K562 (cell line): ENCODE data around the gene MAPKAPK2. TPM values are rescaled to one million over a fixed set of nuclear protein-coding genes. Genes with fewer than 3 reads are reported as not detected.

Experiments used
- ATAC-seq: fragments of 200-7000 bp; cut with Tn5 transposase; 3 replicates; pipeline ENCODE4 v1.9.1; 2020; ENCODE audit warnings: moderate library complexity
- BruUV-seq: library from RNA; stranded (reverse); fragments of 400-500 nt; replicated peaks from 2 replicates; lab custom pipeline; 2021; lab: Mats Ljungman, UMichigan
- CTCF ChIA-PET: fragments of 300-600 bp; formaldehyde crosslinking; extraction: SDS; loops from one replicate; lab custom pipeline; 2021; ENCODE audit warnings: low intra/inter-chr PET ratio; lab: Yijun Ruan, JAX
- POLR2A ChIA-PET: fragments of 300-600, 350-650 bp; sonication (Branson Sonifier 250); formaldehyde crosslinking; extraction: SDS; loops from one replicate; lab custom pipeline; 2021; ENCODE audit warnings: antibody characterized with exemption, inconsistent platforms; lab: Yijun Ruan, JAX
- DNase-seq, 4 experiments: peaks; one replicate each; pipeline versions ENCODE4 v3.0.0 to v3.0.0-alpha.2; 2011 to 2018; ENCODE audit warnings: low spot score in 3 of 4, mixed read lengths in 3 of 4; ENCODE audit errors: extremely low read depth in 1 of 4
- FAIRE-seq: peaks from 2 replicates; lab custom pipeline; 2011; peaks lifted over from hg19 to GRCh38; lab: Jason Lieb, UNC
- H2AFZ ChIP-seq: 2 replicates; pipeline ENCODE4 v1.6.0; 2011; ENCODE audit warnings: low read depth, low read length, control low read depth, inconsistent platforms
- H3K27ac ChIP-seq: fragments of 200-600 bp; 3 replicates; pipeline ENCODE4 v1.8.0; 2011; ENCODE audit warnings: low read depth, mild to moderate bottlenecking, control low read depth, inconsistent platforms, low read length, moderate library complexity, mixed read lengths; ENCODE audit errors: extremely low read depth
- H3K27me3 ChIP-seq, 2 experiments: fragments of 300-600 bp in 1 of 2; 2 replicates in 1 of 2; 3 replicates in 1 of 2; pipeline versions ENCODE4 v1.6.0 to v1.8.0; 2011; ENCODE audit warnings: inconsistent platforms in 2 of 2, low read length in 2 of 2, mild to moderate bottlenecking in 1 of 2, mixed read lengths in 1 of 2, moderate library complexity in 1 of 2; ENCODE audit not compliant: control insufficient read depth in 2 of 2, insufficient read depth in 2 of 2
- H3K36me3 ChIP-seq: fragments of 300-600 bp; 3 replicates; pipeline ENCODE4 v1.8.0; 2011; ENCODE audit warnings: mild to moderate bottlenecking, low read length, inconsistent platforms; ENCODE audit not compliant: control insufficient read depth, insufficient read depth
- H3K4me1 ChIP-seq, 2 experiments: fragments of 200-600 bp in 1 of 2; replicated peaks in 1 of 2; 2 replicates in 1 of 2; 3 replicates in 1 of 2; pipeline versions ENCODE4 v1.5.1 to v1.8.0; 2011; ENCODE audit warnings: inconsistent platforms in 2 of 2, low read length in 2 of 2, mild to moderate bottlenecking in 1 of 2, mixed read lengths in 1 of 2, moderate library complexity in 1 of 2; ENCODE audit not compliant: control insufficient read depth in 2 of 2, insufficient read depth in 2 of 2
- H3K4me2 ChIP-seq: 2 replicates; pipeline ENCODE4 v1.6.1; 2011; ENCODE audit warnings: low read length, control low read depth, inconsistent platforms, mixed read lengths; ENCODE audit not compliant: insufficient read depth
- H3K4me3 ChIP-seq: fragments of 200-600 bp; sonication (generic), shearing (Covaris generic); 2 replicates; pipeline ENCODE4 v1.5.1; 2016; ENCODE audit warnings: control low read depth, inconsistent platforms
- H3K79me2 ChIP-seq: fragments of 200-600 bp; 3 replicates; pipeline ENCODE4 v1.8.0; 2011; ENCODE audit warnings: low read length, inconsistent platforms; ENCODE audit not compliant: control insufficient read depth, insufficient read depth
- H3K9ac ChIP-seq, 2 experiments: 2 replicates each; pipeline versions ENCODE4 v1.6.0 to v1.6.1; 2011; ENCODE audit warnings: low read depth in 2 of 2, low read length in 2 of 2, control low read depth in 1 of 2, inconsistent platforms in 1 of 2, mild to moderate bottlenecking in 1 of 2, mixed read lengths in 1 of 2; ENCODE audit not compliant: insufficient read depth in 1 of 2
- H3K9me1 ChIP-seq: one replicate; pipeline ENCODE4 v1.6.0; 2011; ENCODE audit warnings: inconsistent platforms, mild to moderate bottlenecking, low read length, moderate library complexity; ENCODE audit not compliant: control insufficient read depth, insufficient read depth
- H3K9me3 ChIP-seq: replicated peaks from 2 replicates; pipeline ENCODE4 v1.5.1; 2011; ENCODE audit warnings: low read depth, low read length, inconsistent platforms; ENCODE audit not compliant: control insufficient read depth, insufficient read depth
- H4K20me1 ChIP-seq: replicated peaks from 2 replicates; pipeline ENCODE4 v1.6.1; 2011; ENCODE audit warnings: low read length, inconsistent platforms, mixed read lengths; ENCODE audit not compliant: control insufficient read depth, insufficient read depth
- ASH1L ChIP-seq: fragments of 450-650 bp; IDR thresholded peaks from 2 replicates; pipeline ENCODE4 v1.6.1; 2018; ENCODE audit warnings: borderline replicate concordance, mild to moderate bottlenecking, low read depth; ENCODE audit not compliant: partially characterized antibody
- CREB3L1 ChIP-seq: fragments of 450-650 bp; IDR thresholded peaks from 2 replicates; pipeline ENCODE4 v1.6.1; 2014; ENCODE audit warnings: low read depth, mild to moderate bottlenecking, moderate library complexity, borderline replicate concordance
- EP400 ChIP-seq: fragments of 450-650 bp; IDR thresholded peaks from 2 replicates; pipeline ENCODE4 v1.6.1; 2017; ENCODE audit warnings: antibody characterized with exemption, mild to moderate bottlenecking, moderate library complexity
- ETV1 ChIP-seq: fragments of 450-650 bp; conservative IDR thresholded peaks from 2 replicates; pipeline ENCODE4 v1.6.1; 2016; ENCODE audit warnings: missing genetic modification characterization, control low read depth, low read depth, missing compliant biosample characterization
- GATAD2A ChIP-seq: fragments of 450-650 bp; IDR thresholded peaks from 2 replicates; pipeline ENCODE4 v1.6.1; 2017
- HIVEP1 ChIP-seq: fragments of 250-450 bp; sonication (Bioruptor Pico); IDR thresholded peaks from 2 replicates; pipeline ENCODE4 v1.4.0; 2020; ENCODE audit warnings: mild to moderate bottlenecking
- KDM5B ChIP-seq: fragments of 200-600 bp; sonication (generic); IDR thresholded peaks from 2 replicates; pipeline ENCODE4 v1.6.1; 2012; ENCODE audit warnings: low read depth, mild to moderate bottlenecking, moderate library complexity, low read length, control low read depth, inconsistent platforms; ENCODE audit not compliant: insufficient replicate concordance
- MTA1 ChIP-seq: fragments of 450-650 bp; IDR thresholded peaks from 2 replicates; pipeline ENCODE4 v1.6.1; 2017; ENCODE audit warnings: borderline replicate concordance
- NUFIP1 ChIP-seq: fragments of 450-650 bp; IDR thresholded peaks from 2 replicates; pipeline ENCODE4 v1.6.1; 2018; ENCODE audit not compliant: partially characterized antibody
- POLR2G ChIP-seq: fragments of 200-400 bp; formaldehyde crosslinking; IDR thresholded peaks from 2 replicates; pipeline ENCODE4 v1.6.1; 2017; ENCODE audit warnings: low read depth, mild to moderate bottlenecking, antibody characterized with exemption, low read length, moderate library complexity
- SRSF3 ChIP-seq: fragments of 200-400 bp; formaldehyde crosslinking; IDR thresholded peaks from 2 replicates; pipeline ENCODE4 v1.6.1; 2016; ENCODE audit warnings: mild to moderate bottlenecking, low read length, moderate library complexity; ENCODE audit not compliant: insufficient read depth
- THRAP3 ChIP-seq: fragments of 450-650 bp; IDR thresholded peaks from 2 replicates; pipeline ENCODE4 v1.6.1; 2016; ENCODE audit warnings: mild to moderate bottlenecking, inconsistent platforms, borderline replicate concordance
- XRCC4 ChIP-seq: IDR thresholded peaks from one replicate; pipeline ENCODE4 v1.6.1; 2011; ENCODE audit not compliant: insufficient read depth, insufficient read length; ENCODE audit errors: extremely low read depth
- ZBTB26 ChIP-seq: fragments of 450-650 bp; formaldehyde crosslinking; IDR thresholded peaks from 2 replicates; pipeline ENCODE4 v1.4.0; 2022; ENCODE audit warnings: missing genetic modification characterization
- WGBS: fragments of 100-300 bp; shearing (Covaris generic); methylation state at CpG from one replicate; pipeline ENCODE4 v1.1.6; 2016; ENCODE audit warnings: low coverage, mixed read lengths; ENCODE audit not compliant: insufficient coverage; ENCODE audit errors: missing lambda C conversion rate; 5-methylcytosine and 5-hydroxymethylcytosine counted together
- in situ Hi-C: fragments of 300-500 bp; cut with MboI; formaldehyde crosslinking; loops from 4 replicates; pipeline ENCODE4 v1.15.0; 2018; ENCODE audit warnings: inconsistent platforms, mixed read lengths
- intact Hi-C: fragments of 100-400 bp; cut with micrococcal nuclease; formaldehyde crosslinking; loops from 2 replicates; pipeline ENCODE4 v1.14.2; 2022
- polyA plus RNA-seq, 8 experiments: library from polyadenylated mRNA; depleted of rRNA in 4 of 8; stranded (reverse) in 5 of 8; unstranded in 3 of 8; fragments of >200 nt; fragmentation: Nextera tagmentation in 2 of 8; fragmentation: Illumina TruSeq in 1 of 8; extraction: Ambion mirVana in 2 of 8; extraction: Trizol in 1 of 8; gene quantifications; 2 replicates each; pipeline versions ENCODE4 v1.2.1 to v1.2.3, GENCODE V29; 2011 to 2014; ENCODE audit warnings: inconsistent platforms in 1 of 8, missing spikeins in 1 of 8
- total RNA-seq, 7 experiments: library from RNA; depleted of rRNA in 6 of 7; stranded (reverse); fragments of >200 nt in 6 of 7; fragmentation: Illumina TruSeq in 2 of 7; extraction: Trizol in 2 of 7; gene quantifications; 2 replicates each; pipeline versions ENCODE4 v1.2.1 to v1.2.3, GENCODE V29; 2011 to 2021; ENCODE audit warnings: low replicate concordance in 1 of 7

The MAPKAPK2 gene
- total and polyA plus RNA-seq, 9 of the 15 experiments (the other 6 are each of a cell fraction or from before 2014, with no cell fraction given), result 0.63 to 94.2 (median 52.1) TPM

- TF ChIP-seq POLR2G (0 out of 2 replicates have a peak, but pooled peaks have one; percentile 10), ZBTB26 (CRISPR knock-in tag) (no peak), NUFIP1 (no peak)
- TF ChIP-seq, all 486 proteins: peak for 3
Measured at GRCh38 chr1:206723805-206724472, 39.2 kb downstream of the MAPKAPK2 start (continued).

- CTCF ChIA-PET, result interaction anchor here (0.8 to 2.7 kb wide), 7 partner anchors 8 to 772 kb away, joined by 3 to 33 read pairs (median 3); no protein-coding TSS in a partner anchor
- BruUV-seq, result no TSS peak
- Histone ChIP-seq H3K4me1 (peaks cover 19 to 27% of the 10 kb centered on the region in 2 experiments), H3K79me2 (peaks cover 53% of the 10 kb centered on the region), H4K20me1 (peaks cover 35% of the 10 kb centered on the region), H3K4me2 (no peak overlapping the region), H3K4me3 (no peak overlapping the region), H3K9me3 (no peaks in the 10 kb centered on the region), H3K27me3 (no peaks in the 10 kb centered on the region), H3K9me1 (peaks cover 18% of the 10 kb centered on the region), H3K36me3 (peaks cover 19% of the 10 kb centered on the region), H3K9ac (no peak overlapping the region), H2AFZ (no peak overlapping the region), H3K27ac (no peak overlapping the region)
- POLR2A ChIA-PET, result interaction anchor here (0.6 to 1.7 kb wide), 5 partner anchors 10 to 191 kb away, joined by 3 to 9 read pairs (median 3); no protein-coding TSS in a partner anchor
- ATAC-seq (peak; percentile 88), DNase-seq (peak; percentile 69 to 82 (median 72)), FAIRE-seq (peak; percentile 79)
- in situ Hi-C loops (no loop called here), intact Hi-C loops (loop anchor here (2.0 to 5.0 kb wide), 2 partner anchors 61 to 257 kb away; no protein-coding TSS in a partner anchor)
- 52% methylated on average over 9 of the region's 9 CpGs for WGBS
- no peak for TF ChIP-seq MTA1
- no peak for TF ChIP-seq ZBTB26 (CRISPR knock-in tag)
- no peak for TF ChIP-seq CREB3L1
- TF ChIP-seq EP400, result no peak
- no peak for TF ChIP-seq ASH1L
- TF ChIP-seq HIVEP1 (CRISPR knock-in tag), result no peak
- TF ChIP-seq THRAP3, result 0 out of 2 replicates have a peak, but pooled peaks have one; percentile 58
- TF ChIP-seq SRSF3, result no peak
- TF ChIP-seq XRCC4, result no peak
- no peak for TF ChIP-seq KDM5B
- TF ChIP-seq ETV1, result no peak
- no peak for TF ChIP-seq GATAD2A
Measured at GRCh38 chr1:206725109-206725963, 40.6 kb downstream of the MAPKAPK2 start.
